GM12892 (cell line): ENCODE data around the gene MXRA5.

Experiments used
- DNase-seq: peaks from one replicate; pipeline ENCODE4 v3.0.0; 2011; ENCODE audit not compliant: insufficient read length
- FAIRE-seq: peaks from 2 replicates; lab custom pipeline; 2011; peaks lifted over from hg19 to GRCh38; lab: Jason Lieb, UNC
- POLR2A ChIP-seq: IDR thresholded peaks from 2 replicates; pipeline ENCODE4 v1.6.1; 2011; ENCODE audit warnings: low read depth, low read length, control low read depth
- POLR2AphosphoS5 ChIP-seq: IDR thresholded peaks from 2 replicates; pipeline ENCODE4 v1.6.1; 2011; ENCODE audit warnings: low read depth, low read length, control low read depth
- TAF1 ChIP-seq: IDR thresholded peaks from 2 replicates; pipeline ENCODE4 v1.6.1; 2011; ENCODE audit warnings: low read depth, mild to moderate bottlenecking, control low read depth, low read length, borderline replicate concordance

The MXRA5 gene

GRCh38 chrX:3263681-3264126 is 82.7 kb downstream of the MXRA5 start:
- DNase-seq (no peak), FAIRE-seq (no peak)
- TF ChIP-seq TAF1 (no peak), POLR2AphosphoS5 (no peak), POLR2A (no peak)

- TF ChIP-seq POLR2AphosphoS5 (no peak), POLR2A (no peak), TAF1 (no peak)
- FAIRE-seq (no peak), DNase-seq (no peak)
These were observed 83.6 kb downstream of the MXRA5 start for GRCh38 chrX:3262901-3263300.
